ENCODE measurements around the gene CEACAM19. TPM values are rescaled to one million over a fixed set of nuclear protein-coding genes. Genes with fewer than 3 reads are reported as not detected.

Gene CEACAM19
- total and polyA plus RNA-seq, 10 donors: 1.0 to 6.8 (median 3.7) TPM

GRCh38 chr19:44732235-44733014, 61.1 kb downstream of the CEACAM19 start:
- Histone ChIP-seq H3K27me3 (replicated peaks in 1 of 7) (no peaks in the 10 kb centered on the region), H3K9me3 (no peaks in the 10 kb centered on the region), H3K36me3 (no peaks in the 10 kb centered on the region), H3K4me1 (peaks cover 0 to 63% (median 26%) of the 10 kb centered on the region in 6 donors), H3K27ac (no peak overlapping the region), H3K4me3 (no peak overlapping the region)
- intact Hi-C loops (cut with DNase I; ENCODE audit: low total_unique reads): no loop called here
- TF ChIP-seq CTCF (IDR thresholded peaks at IDR 0.05 in 8 of 11, conservative IDR thresholded peaks at IDR 0.05 in 3 of 11) (no peak), POLR2A (IDR thresholded peaks at IDR 0.05) (no peak), POLR2AphosphoS5 (IDR thresholded peaks at IDR 0.05) (no peak)
- WGBS, 5 donors: 67 to 82% (median 72%) methylated on average over 11 of the region's 11 CpGs
- no peak for DNase-seq

Small RNAs within 50 kb of the gene (microRNA-seq; reads per million reads assigned to microRNA genes)
- gene MIR4531: 0 reads per million in 3 donors

Small RNAs within 50 kb of the gene (small RNA-seq; reads per million reads assigned to genes)
- 0 reads per million in 4 donors for gene RF00285

Other genes with a start within 250 kb of the CEACAM19 start
- gene ZNF229, start 223.0 kb upstream of the CEACAM19 start, total RNA-seq: 1 to 10 TPM; 1.9 to 7.6 (median 5.6) TPM
- 1 to 10 TPM in 2 of 3 donors, under 1 TPM in 1; 0.83 to 1.5 (median 1.2) TPM for gene ZNF229, start 223.0 kb upstream of the CEACAM19 start, polyA plus RNA-seq
- gene ZNF180, start 171.0 kb upstream of the CEACAM19 start, total RNA-seq: 10 to 100 TPM in 6 of 7 donors, 1 to 10 TPM in 1; 7.3 to 25.0 (median 12.7) TPM
- gene ZNF180, start 171.0 kb upstream of the CEACAM19 start, polyA plus RNA-seq: 1 to 10 TPM; 4.1 to 5.3 (median 4.3) TPM
- not detected for gene CEACAM20, start 141.8 kb upstream of the CEACAM19 start, total RNA-seq
- not detected for gene CEACAM20, start 141.8 kb upstream of the CEACAM19 start, polyA plus RNA-seq
- gene IGSF23, start 57.9 kb upstream of the CEACAM19 start, total RNA-seq: not detected
- gene IGSF23, start 57.9 kb upstream of the CEACAM19 start, polyA plus RNA-seq: not detected
- 10 to 100 TPM; 10.2 to 18.4 (median 15.9) TPM for gene PVR, start 27.6 kb upstream of the CEACAM19 start, total RNA-seq
- gene PVR, start 27.6 kb upstream of the CEACAM19 start, polyA plus RNA-seq: 1 to 10 TPM; 2.0 to 6.1 (median 3.5) TPM
- not detected for gene CEACAM16, start 27.7 kb downstream of the CEACAM19 start, total RNA-seq
- gene CEACAM16, start 27.7 kb downstream of the CEACAM19 start, polyA plus RNA-seq: not detected
- gene BCL3, start 77.2 kb downstream of the CEACAM19 start, total RNA-seq: 100 to 1,000 TPM in 4 of 7 donors, 10 to 100 TPM in 3; 64.3 to 229 (median 145) TPM
- gene BCL3, start 77.2 kb downstream of the CEACAM19 start, polyA plus RNA-seq: 10 to 100 TPM; 26.5 to 56.7 (median 37.7) TPM
- not detected for gene CBLC, start 106.4 kb downstream of the CEACAM19 start, total RNA-seq
- gene CBLC, start 106.4 kb downstream of the CEACAM19 start, polyA plus RNA-seq: not detected
- 10 to 100 TPM; 26.3 to 64.8 (median 55.6) TPM for gene BCAM, start 137.6 kb downstream of the CEACAM19 start, total RNA-seq
- gene BCAM, start 137.6 kb downstream of the CEACAM19 start, polyA plus RNA-seq: 10 to 100 TPM in 1 of 3 donors, 1 to 10 TPM in 2; 4.9 to 28.6 (median 8.0) TPM
- gene NECTIN2, start 174.8 kb downstream of the CEACAM19 start, total RNA-seq: 100 to 1,000 TPM in 4 of 7 donors, 10 to 100 TPM in 3; 94.1 to 136 (median 101) TPM
- gene NECTIN2, start 174.8 kb downstream of the CEACAM19 start, polyA plus RNA-seq: 10 to 100 TPM; 14.3 to 57.1 (median 41.6) TPM
- 10 to 100 TPM; 25.8 to 49.0 (median 33.0) TPM for gene TOMM40, start 219.8 kb downstream of the CEACAM19 start, total RNA-seq
- 10 to 100 TPM; 19.3 to 33.9 (median 30.4) TPM for gene TOMM40, start 219.8 kb downstream of the CEACAM19 start, polyA plus RNA-seq
- 1,000 to 10,000 TPM in 1 of 7 donors, 100 to 1,000 TPM in 6; 321 to 2,099 (median 745) TPM for gene APOE, start 234.3 kb downstream of the CEACAM19 start, total RNA-seq
- gene APOE, start 234.3 kb downstream of the CEACAM19 start, polyA plus RNA-seq: 1,000 to 10,000 TPM in 1 of 3 donors, 100 to 1,000 TPM in 2; 198 to 1,046 (median 619) TPM
- 100 to 1,000 TPM in 6 of 7 donors, 10 to 100 TPM in 1; 90.0 to 355 (median 195) TPM for gene APOC1, start 243.1 kb downstream of the CEACAM19 start, total RNA-seq
- 100 to 1,000 TPM in 2 of 3 donors, 10 to 100 TPM in 1; 99.4 to 465 (median 348) TPM for gene APOC1, start 243.1 kb downstream of the CEACAM19 start, polyA plus RNA-seq

Data from spleen (tissue), 11 donors.